Measurements from ENCODE around the gene PSIP1. TPM values are rescaled to one million over a fixed set of nuclear protein-coding genes. Genes with fewer than 3 reads are reported as not detected.

Gene PSIP1
- total RNA-seq, 1 experiment from 2014 or later = 70.0 TPM

DNA sequence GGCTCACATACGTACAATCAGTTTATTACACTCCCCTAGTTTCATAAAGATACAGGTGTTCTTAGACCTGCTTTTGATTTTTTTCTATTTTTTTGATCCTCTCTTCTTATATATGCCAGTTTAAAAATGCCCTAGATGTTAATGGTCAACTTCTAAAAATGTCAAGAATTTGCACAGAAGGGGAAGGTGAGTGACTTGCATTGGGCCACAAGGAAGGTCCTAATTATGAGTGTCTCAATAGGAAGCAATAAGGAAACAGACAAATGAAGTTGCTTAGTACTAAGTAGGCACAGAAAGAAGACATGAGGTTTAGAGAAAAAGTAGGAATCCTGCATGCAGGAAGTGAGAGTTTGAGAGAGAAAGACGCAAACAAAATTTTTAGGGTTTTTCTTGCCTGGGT lies 38.8 kb upstream of the PSIP1 start:
- no peak for DNase-seq (ENCODE audit: low spot score)
- Histone ChIP-seq H3K4me3 (ENCODE audit: low read depth, low read length, poor library complexity, severe bottlenecking) (no peak overlapping the region), H3K4me1 (ENCODE audit: insufficient read depth, low read length, poor library complexity, severe bottlenecking) (peaks cover 4% of the 10 kb centered on the region), H3K27me3 (replicated peaks; ENCODE audit: insufficient read depth, low read depth, low read length, poor library complexity) (no peaks in the 10 kb centered on the region), H3K27ac (ENCODE audit: low read depth, low read length, poor library complexity, severe bottlenecking) (no peak overlapping the region), H3K36me3 (ENCODE audit: insufficient read depth, low read length, poor library complexity, severe bottlenecking) (no peaks in the 10 kb centered on the region), H3K9me3 (ENCODE audit: low read depth, low read length, poor library complexity, severe bottlenecking) (no peaks in the 10 kb centered on the region)
- TF ChIP-seq, protein P1, sequence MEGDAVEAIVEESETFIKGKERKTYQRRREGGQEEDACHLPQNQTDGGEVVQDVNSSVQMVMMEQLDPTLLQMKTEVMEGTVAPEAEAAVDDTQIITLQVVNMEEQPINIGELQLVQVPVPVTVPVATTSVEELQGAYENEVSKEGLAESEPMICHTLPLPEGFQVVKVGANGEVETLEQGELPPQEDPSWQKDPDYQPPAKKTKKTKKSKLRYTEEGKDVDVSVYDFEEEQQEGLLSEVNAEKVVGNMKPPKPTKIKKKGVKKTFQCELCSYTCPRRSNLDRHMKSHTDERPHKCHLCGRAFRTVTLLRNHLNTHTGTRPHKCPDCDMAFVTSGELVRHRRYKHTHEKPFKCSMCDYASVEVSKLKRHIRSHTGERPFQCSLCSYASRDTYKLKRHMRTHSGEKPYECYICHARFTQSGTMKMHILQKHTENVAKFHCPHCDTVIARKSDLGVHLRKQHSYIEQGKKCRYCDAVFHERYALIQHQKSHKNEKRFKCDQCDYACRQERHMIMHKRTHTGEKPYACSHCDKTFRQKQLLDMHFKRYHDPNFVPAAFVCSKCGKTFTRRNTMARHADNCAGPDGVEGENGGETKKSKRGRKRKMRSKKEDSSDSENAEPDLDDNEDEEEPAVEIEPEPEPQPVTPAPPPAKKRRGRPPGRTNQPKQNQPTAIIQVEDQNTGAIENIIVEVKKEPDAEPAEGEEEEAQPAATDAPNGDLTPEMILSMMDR (conservative IDR thresholded peaks at IDR 0.05; ENCODE audit: low read depth, low read length) = no peak
- no peak for TF ChIP-seq EZH2 (IDR thresholded peaks at IDR 0.05; ENCODE audit: borderline replicate concordance, low read depth, low read length, poor library complexity, severe bottlenecking)
- intact Hi-C loops (cut with micrococcal nuclease; ENCODE audit: unreplicated experiment) = no loop called here
- CTCF ChIA-PET = no interaction called here
- POLR2A ChIA-PET (ENCODE audit: low non-redundant PET) = no interaction called here
- no TSS peak for BruUV-seq (replicated peaks)

DNA sequence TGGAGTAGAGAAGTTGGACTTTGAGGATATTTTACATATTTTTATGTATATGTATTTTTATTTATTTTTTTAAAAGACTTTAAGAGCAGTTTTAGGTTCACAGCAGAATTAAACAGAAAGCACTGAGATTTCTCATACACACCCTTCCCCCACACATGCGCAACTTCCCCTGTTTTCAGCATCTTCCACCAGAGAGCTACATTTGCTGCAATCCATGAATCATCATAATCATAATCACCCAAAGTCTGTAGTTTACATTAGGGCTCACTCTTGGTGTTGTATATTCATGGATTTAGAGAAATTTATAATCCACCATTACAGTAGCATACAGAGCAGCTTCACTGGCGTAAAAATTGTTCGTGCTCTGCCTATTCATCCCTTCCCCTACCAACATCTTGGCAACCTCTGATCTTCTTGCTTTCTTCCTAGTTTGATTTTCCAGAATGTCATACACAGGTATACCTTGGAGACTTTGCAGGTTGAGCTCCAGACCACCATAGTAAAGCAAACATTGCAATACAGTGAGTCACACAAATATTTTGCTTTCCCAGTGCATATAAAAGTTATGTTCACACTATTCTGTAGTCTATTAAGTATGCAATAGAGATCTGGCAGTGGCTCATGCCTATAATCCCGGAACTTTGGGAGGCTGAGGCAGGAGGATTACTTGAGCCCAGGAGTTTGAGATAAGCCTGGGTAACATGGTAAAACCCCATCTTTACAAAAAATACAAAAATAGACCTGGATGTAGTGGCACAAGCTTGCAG lies 32.5 kb upstream of the PSIP1 start:
- no TSS peak for BruUV-seq (replicated peaks)
- H3K27ac ChIP-seq (ENCODE audit: low read depth, low read length, poor library complexity, severe bottlenecking) = no peak overlapping the region
- ChIA-PET CTCF (no interaction called here), POLR2A (ENCODE audit: low non-redundant PET) (no interaction called here)
- H3K4me1 ChIP-seq (ENCODE audit: insufficient read depth, low read length, poor library complexity, severe bottlenecking) = no peaks in the 10 kb centered on the region
- intact Hi-C loops (cut with micrococcal nuclease; ENCODE audit: unreplicated experiment) = no loop called here
- no peaks in the 10 kb centered on the region for H3K27me3 ChIP-seq (replicated peaks; ENCODE audit: insufficient read depth, low read depth, low read length, poor library complexity)
- H3K36me3 ChIP-seq (ENCODE audit: insufficient read depth, low read length, poor library complexity, severe bottlenecking) = no peaks in the 10 kb centered on the region
- DNase-seq (ENCODE audit: low spot score) = no peak
- no peaks in the 10 kb centered on the region for H3K9me3 ChIP-seq (ENCODE audit: low read depth, low read length, poor library complexity, severe bottlenecking)
- no peak overlapping the region for H3K4me3 ChIP-seq (ENCODE audit: low read depth, low read length, poor library complexity, severe bottlenecking)
- TF ChIP-seq, protein P1 (conservative IDR thresholded peaks at IDR 0.05; ENCODE audit: low read depth, low read length) = no peak
- TF ChIP-seq EZH2 (IDR thresholded peaks at IDR 0.05; ENCODE audit: borderline replicate concordance, low read depth, low read length, poor library complexity, severe bottlenecking) = no peak

DNA sequence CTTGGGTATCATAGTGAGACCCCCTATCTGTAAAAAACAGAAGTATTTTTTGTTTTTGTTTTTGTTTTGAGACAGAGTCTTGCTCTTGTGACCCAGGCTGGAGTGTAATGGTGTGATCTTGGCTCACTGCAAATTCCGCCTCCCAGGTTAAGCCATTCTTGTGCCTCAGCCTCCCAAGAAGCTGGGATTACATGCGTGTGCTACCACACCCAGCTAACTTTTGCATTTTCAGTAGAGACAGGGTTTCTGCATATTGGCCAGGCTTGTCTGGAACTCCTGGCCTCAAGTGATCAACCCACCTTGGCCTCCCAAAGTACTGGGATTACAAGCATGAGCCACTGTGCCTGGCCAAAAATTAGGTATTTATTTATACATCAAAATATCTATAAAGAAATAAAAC lies 31.9 kb upstream of the PSIP1 start:
- POLR2A ChIA-PET (ENCODE audit: low non-redundant PET) = no interaction called here

More for the DNA sequence above, 31.9 kb upstream of the PSIP1 start:
- intact Hi-C loops (cut with micrococcal nuclease; ENCODE audit: unreplicated experiment) = no loop called here
- no peaks in the 10 kb centered on the region for H3K36me3 ChIP-seq (ENCODE audit: insufficient read depth, low read length, poor library complexity, severe bottlenecking)
- H3K4me1 ChIP-seq (ENCODE audit: insufficient read depth, low read length, poor library complexity, severe bottlenecking) = no peaks in the 10 kb centered on the region
- H3K4me3 ChIP-seq (ENCODE audit: low read depth, low read length, poor library complexity, severe bottlenecking) = no peak overlapping the region
- CTCF ChIA-PET = no interaction called here
- DNase-seq (ENCODE audit: low spot score) = no peak
- no peaks in the 10 kb centered on the region for H3K9me3 ChIP-seq (ENCODE audit: low read depth, low read length, poor library complexity, severe bottlenecking)
- TF ChIP-seq, protein P1 (conservative IDR thresholded peaks at IDR 0.05; ENCODE audit: low read depth, low read length) = no peak
- TF ChIP-seq EZH2 (IDR thresholded peaks at IDR 0.05; ENCODE audit: borderline replicate concordance, low read depth, low read length, poor library complexity, severe bottlenecking) = no peak
- no TSS peak for BruUV-seq (replicated peaks)
- H3K27me3 ChIP-seq (replicated peaks; ENCODE audit: insufficient read depth, low read depth, low read length, poor library complexity) = no peaks in the 10 kb centered on the region
- H3K27ac ChIP-seq (ENCODE audit: low read depth, low read length, poor library complexity, severe bottlenecking) = no peak overlapping the region
